T-cell (primary cell): ENCODE results near the gene ATP8B2. TPM values are rescaled to one million over a fixed set of nuclear protein-coding genes. Genes with fewer than 3 reads are reported as not detected.
"Not testable (repeated sequence)": the region's sequence is repeated elsewhere in the genome, so short reads cannot be mapped to it uniquely, and the experiment has no call there.

Source experiments
- ATAC-seq, 4 experiments: fragments of 200-7000 bp in 3 of 4; fragments of 150-1000 bp in 1 of 4; cut with Tn5 transposase; replicated peaks in 1 of 4; 1 replicate in 3 of 4; 2 replicates in 1 of 4; pipeline ENCODE4 v1.10.0; 2021; ENCODE audit warnings: moderate library complexity in 3 of 4, mild to moderate bottlenecking in 2 of 4, moderate number of reproducible peaks in 1 of 4
- CTCF ChIA-PET, 2 donors: fragments of 300-600 bp; sonication (Branson Sonifier 250); formaldehyde crosslinking; loops; one replicate each; lab custom pipeline; 2022; ENCODE audit warnings: antibody characterized with exemption in 2 of 2; lab: Charles Lee
- POLR2A ChIA-PET, 2 donors: fragments of 300-600 bp; sonication (Branson Sonifier 250); formaldehyde crosslinking; loops; one replicate each; lab custom pipeline; 2022; ENCODE audit warnings: antibody characterized with exemption in 2 of 2; lab: Charles Lee
- DNase-seq, 35 experiments: peaks; one replicate each; pipeline versions ENCODE4 v3.0.0 to v3.0.0-alpha.2; 2013 to 2023
- H3K27ac ChIP-seq: one replicate; pipeline ENCODE4 v1.5.1; 2013; ENCODE audit warnings: low read length
- H3K27me3 ChIP-seq, 2 experiments: replicated peaks in 1 of 2; 1 replicate in 1 of 2; 2 replicates in 1 of 2; pipeline versions ENCODE4 v1.6.1 to v1.7.0; 2013; ENCODE audit warnings: low read length in 1 of 2, mixed read lengths in 1 of 2; ENCODE audit not compliant: control insufficient read depth in 2 of 2, insufficient read depth in 2 of 2; ENCODE audit errors: extremely low read depth in 1 of 2
- H3K36me3 ChIP-seq, 2 donors: 1 replicate in 1 of 2; 2 replicates in 1 of 2; pipeline versions ENCODE4 v1.6.1 to v1.7.0; 2013; ENCODE audit warnings: low read length in 1 of 2; ENCODE audit not compliant: control insufficient read depth in 2 of 2, insufficient read depth in 1 of 2; ENCODE audit errors: extremely low read depth in 1 of 2
- H3K4me1 ChIP-seq, 2 experiments: 1 replicate in 1 of 2; 2 replicates in 1 of 2; pipeline versions ENCODE4 v1.6.1 to v1.7.0; 2013; ENCODE audit warnings: low read length in 2 of 2, mixed read lengths in 1 of 2; ENCODE audit not compliant: insufficient read depth in 2 of 2, control insufficient read depth in 1 of 2; ENCODE audit errors: extremely low read depth in 1 of 2
- H3K4me3 ChIP-seq, 2 donors: 1 replicate in 1 of 2; 2 replicates in 1 of 2; pipeline versions ENCODE4 v1.5.1 to v1.7.0; 2013; ENCODE audit warnings: mild to moderate bottlenecking in 2 of 2, low read length in 1 of 2, moderate library complexity in 1 of 2; ENCODE audit not compliant: control insufficient read depth in 1 of 2; ENCODE audit errors: extremely low read depth in 1 of 2
- H3K9me3 ChIP-seq: 2 replicates; pipeline ENCODE4 v1.7.0; 2013
- H3K27ac Mint-ChIP-seq, 2 donors: one replicate each; pipeline ENCODE4 v1.8.0; 2020 to 2021; ENCODE audit warnings: mild to moderate bottlenecking in 2 of 2, mixed read lengths in 2 of 2
- H3K27me3 Mint-ChIP-seq, 2 donors: one replicate each; pipeline ENCODE4 v1.8.0; 2021 to 2022; ENCODE audit warnings: mixed read lengths in 2 of 2
- H3K36me3 Mint-ChIP-seq: one replicate; pipeline ENCODE4 v1.8.0; 2021; ENCODE audit warnings: mixed read lengths
- H3K4me1 Mint-ChIP-seq, 3 donors: one replicate each; pipeline ENCODE4 v1.8.0; 2020 to 2022; ENCODE audit warnings: mixed read lengths in 3 of 3, mild to moderate bottlenecking in 1 of 3
- H3K4me3 Mint-ChIP-seq, 3 donors: one replicate each; pipeline ENCODE4 v1.8.0; 2020 to 2022; ENCODE audit warnings: mild to moderate bottlenecking in 3 of 3, mixed read lengths in 3 of 3, moderate library complexity in 3 of 3
- H3K9me3 Mint-ChIP-seq, 3 donors: one replicate each; pipeline ENCODE4 v1.8.0; 2020 to 2022; ENCODE audit warnings: mixed read lengths in 3 of 3
- WGBS: methylation state at CpG from one replicate; pipeline ENCODE4 v1.1.5; 2013; ENCODE audit warnings: missing lambda C conversion rate; ENCODE audit not compliant: insufficient coverage; 5-methylcytosine and 5-hydroxymethylcytosine counted together
- total RNA-seq, 35 experiments: library from RNA in 6 of 35; stranded (reverse) in 6 of 35; fragments of 120-200 nt in 1 of 35; gene quantifications; one replicate each; pipeline versions ENCODE4 v1.2.1 to v1.2.4 and lab custom pipeline; 2013 to 2026

The ATP8B2 gene
- total RNA-seq (100 to 1,000 TPM; 142 to 172 (median 149) TPM), total RNA-seq (lab: John Stamatoyannopoulos, UW) (92.0 to 516 (median 301) reads per million in 29 experiments)
- total RNA-seq (2013): 201 TPM

- Histone ChIP-seq H3K9me3 (no peaks in the 10 kb centered on the region), H3K36me3 (peaks cover 0 to 1% of the 10 kb centered on the region in 2 donors), H3K4me1 (peaks cover 20 to 49% of the 10 kb centered on the region in 2 experiments), H3K27ac (peak within 1 kb of the TSS; percentile 82), H3K4me3 (peak within 1 kb of the TSS; percentile 79 to 92), H3K27me3 (peaks cover 0 to 14% of the 10 kb centered on the region in 2 experiments)
- 0% methylated on average over 29 of the region's 56 CpGs for WGBS
- DNase-seq: peak; percentile 42 to 88 (median 70)
- Mint-ChIP-seq H3K27ac (peak within 1 kb of the TSS; percentile 89 to 95), H3K4me3 (peak within 1 kb of the TSS; percentile 91 to 94 (median 94)), H3K4me1 (peaks cover 40 to 44% (median 43%) of the 10 kb centered on the region in 3 donors), H3K27me3 (peaks cover 0 to 2% of the 10 kb centered on the region in 2 donors), H3K36me3 (peaks cover 3% of the 10 kb centered on the region), H3K9me3 (no peaks in the 10 kb centered on the region)
- ATAC-seq: peak; percentile 54 to 58 (median 55)
- CTCF ChIA-PET: interaction anchor here (0.6 to 5.5 kb wide), 12 partner anchors 8 to 741 kb away, joined by 3 to 87 read pairs (median 4); partner anchors contain the start of genes HAX1 (in 1 of the 2) and KCNN3 (in 1 of the 2)
- POLR2A ChIA-PET: interaction anchor here in 1 of 2 donors (0.6 to 1.0 kb wide), 3 partner anchors 11 to 141 kb away, joined by 4 to 10 read pairs (median 5); no protein-coding TSS in a partner anchor
Observed at GRCh38 chr1:154324669-154325582, at the start of gene ATP8B2. Gene ATP8B2 (plus strand): TSS chr1:154325525. CDS start chr1:154328142, 2,617 bp downstream.

- H3K4me3 Mint-ChIP-seq: no peak overlapping the region
- no peaks in the 10 kb centered on the region for H3K27me3 Mint-ChIP-seq
- H3K27ac Mint-ChIP-seq: no peak overlapping the region
- POLR2A ChIA-PET: no interaction called here
- CTCF ChIA-PET: interaction anchor here (0.6 to 1.3 kb wide), 3 partner anchors 56 to 371 kb away, joined by 3 to 15 read pairs (median 5); no protein-coding TSS in a partner anchor
- Histone ChIP-seq H3K27ac (no peak overlapping the region), H3K9me3 (no peaks in the 10 kb centered on the region), H3K27me3 (no peaks in the 10 kb centered on the region), H3K36me3 (peaks cover 4 to 24% of the 10 kb centered on the region in 2 donors), H3K4me3 (no peak overlapping the region), H3K4me1 (peaks cover 13 to 24% of the 10 kb centered on the region in 2 experiments)
- H3K36me3 Mint-ChIP-seq: peaks cover 20% of the 10 kb centered on the region
- DNase-seq: peak in 17 of 35 experiments; percentile 1 to 54 (median 19)
- H3K9me3 Mint-ChIP-seq: no peaks in the 10 kb centered on the region
- H3K4me1 Mint-ChIP-seq: peaks cover 27 to 31% (median 31%) of the 10 kb centered on the region in 3 donors
- no peak for ATAC-seq
- WGBS: no CpG with 5 or more reads among the region's 7 CpGs
Observed at GRCh38 chr1:154276797-154277196, 48.5 kb upstream of the ATP8B2 start.

GRCh38 chr1:154287591-154287990 is 37.7 kb upstream of the ATP8B2 start:
- H3K36me3 ChIP-seq, H3K4me3 ChIP-seq, H3K9me3 ChIP-seq, H3K4me3 Mint-ChIP-seq, H3K27me3 ChIP-seq, H3K4me1 ChIP-seq, H3K4me1 Mint-ChIP-seq, DNase-seq, H3K27ac ChIP-seq, H3K36me3 Mint-ChIP-seq, H3K27me3 Mint-ChIP-seq, ATAC-seq, H3K27ac Mint-ChIP-seq, H3K9me3 Mint-ChIP-seq, CTCF ChIA-PET, POLR2A ChIA-PET: not testable (repeated sequence)
- WGBS: no CpG with 5 or more reads among the region's 30 CpGs

- Mint-ChIP-seq H3K36me3 (no peaks in the 10 kb centered on the region), H3K27me3 (peaks cover 0 to 2% of the 10 kb centered on the region in 2 donors), H3K4me3 (no peak overlapping the region), H3K4me1 (no peaks in the 10 kb centered on the region), H3K27ac (no peak overlapping the region), H3K9me3 (peaks cover 3 to 6% (median 5%) of the 10 kb centered on the region in 3 donors)
- Histone ChIP-seq H3K36me3 (no peaks in the 10 kb centered on the region), H3K27ac (no peak overlapping the region), H3K4me3 (no peak overlapping the region), H3K9me3 (no peaks in the 10 kb centered on the region), H3K27me3 (peaks cover 0 to 2% of the 10 kb centered on the region in 2 experiments), H3K4me1 (no peaks in the 10 kb centered on the region)
- ChIA-PET POLR2A (interaction anchor here in 1 of 2 donors (0.6 kb wide), 1 partner anchor 236 kb away, joined by 3 read pairs; no protein-coding TSS in a partner anchor), CTCF (interaction anchor here in 1 of 2 donors (0.6 kb wide), 1 partner anchor 35 kb away, joined by 3 read pairs; no protein-coding TSS in a partner anchor)
- no CpG with 5 or more reads among the region's 3 CpGs for WGBS
- ATAC-seq (no peak), DNase-seq (no peak)
Observed at GRCh38 chr1:154288661-154289060, 36.7 kb upstream of the ATP8B2 start.

- ATAC-seq (no peak), DNase-seq (no peak)
- no CpG with 5 or more reads among the region's 1 CpG for WGBS
- Histone ChIP-seq H3K27ac (no peak overlapping the region), H3K36me3 (no peaks in the 10 kb centered on the region), H3K4me1 (no peaks in the 10 kb centered on the region), H3K9me3 (no peaks in the 10 kb centered on the region), H3K4me3 (no peak overlapping the region), H3K27me3 (peaks cover 0 to 2% of the 10 kb centered on the region in 2 experiments)
- CTCF ChIA-PET: no interaction called here
- Mint-ChIP-seq H3K27me3 (peaks cover 0 to 2% of the 10 kb centered on the region in 2 donors), H3K36me3 (peaks cover 5% of the 10 kb centered on the region), H3K27ac (no peak overlapping the region), H3K4me3 (no peak overlapping the region), H3K4me1 (no peaks in the 10 kb centered on the region), H3K9me3 (peaks cover 5 to 17% (median 10%) of the 10 kb centered on the region in 3 donors)
- POLR2A ChIA-PET: interaction anchor here in 1 of 2 donors (0.7 kb wide), 1 partner anchor 141 kb away, joined by 3 read pairs; no protein-coding TSS in a partner anchor
Observed at GRCh38 chr1:154290921-154291320, 34.4 kb upstream of the ATP8B2 start.
